Testis (tissue), 2 donors: ENCODE results near the gene TSC22D1.

Experiments
- CTCF ChIP-seq, 3 experiments: fragments of 450-650 bp in 2 of 3; fragments of 200-600 bp in 1 of 3; sonication (generic) in 1 of 3; IDR thresholded peaks; one replicate each; pipeline ENCODE4 v1.5.1; 2016 to 2019; ENCODE audit warnings: antibody characterized with exemption in 3 of 3, mild to moderate bottlenecking in 2 of 3, moderate library complexity in 1 of 3
- POLR2A ChIP-seq: fragments of 450-650 bp; IDR thresholded peaks from one replicate; pipeline ENCODE4 v1.6.1; 2017; ENCODE audit warnings: antibody characterized with exemption, mild to moderate bottlenecking, moderate library complexity

- TF ChIP-seq POLR2A, result no peak
- no peak for TF ChIP-seq CTCF (IDR thresholded peaks at IDR 0.05)
Observed at GRCh38 chr13:44561351-44561750, 14.8 kb downstream of the TSC22D1 start.
